Endothelial cell of umbilical vein (primary cell): Measurements from ENCODE around the gene SLC6A1. TPM values are rescaled to one million over a fixed set of nuclear protein-coding genes. Genes with fewer than 3 reads are reported as not detected.

Experiments
- BruUV-seq: library from RNA; stranded (reverse); fragments of 400-500 nt; replicated peaks from 2 replicates; lab custom pipeline; 2021; lab: Mats Ljungman, UMichigan
- CTCF ChIA-PET: fragments of 300-600, 350-600 bp; sonication (Branson Sonifier 250); formaldehyde crosslinking; loops from one replicate; lab custom pipeline; 2021; ENCODE audit warnings: antibody characterized with exemption, inconsistent platforms; lab: Charles Lee
- POLR2A ChIA-PET: fragments of 300-600, 350-600 bp; sonication (Branson Sonifier 250); formaldehyde crosslinking; loops from one replicate; lab custom pipeline; 2021; ENCODE audit warnings: antibody characterized with exemption, inconsistent platforms; lab: Charles Lee
- DNase-seq: peaks from one replicate; pipeline ENCODE4 v3.0.0-alpha.2; 2011; ENCODE audit warnings: low read depth, low spot score
- FAIRE-seq: peaks from 2 replicates; lab custom pipeline; 2011; peaks lifted over from hg19 to GRCh38; lab: Jason Lieb, UNC
- H2AFZ ChIP-seq: 2 replicates; pipeline ENCODE4 v1.6.0; 2012; ENCODE audit warnings: low read depth, low read length, control low read depth, inconsistent platforms
- H3K27ac ChIP-seq: 2 replicates; pipeline ENCODE4 v1.5.1; 2011; ENCODE audit warnings: low read depth, mild to moderate bottlenecking, control low read depth, low read length, moderate library complexity; ENCODE audit not compliant: insufficient read depth
- H3K27me3 ChIP-seq, 2 experiments: 2 replicates each; pipeline versions ENCODE4 v1.6.0 to v1.6.1; 2011; ENCODE audit warnings: low read length in 2 of 2, mixed read lengths in 1 of 2; ENCODE audit not compliant: control insufficient read depth in 2 of 2, insufficient read depth in 2 of 2
- H3K36me3 ChIP-seq, 2 experiments: 2 replicates in 1 of 2; 3 replicates in 1 of 2; pipeline ENCODE4 v1.5.1; 2011; ENCODE audit warnings: low read length in 2 of 2, mild to moderate bottlenecking in 1 of 2, moderate library complexity in 1 of 2; ENCODE audit not compliant: control insufficient read depth in 2 of 2, insufficient read depth in 2 of 2; ENCODE audit errors: extremely low read depth in 1 of 2
- H3K4me1 ChIP-seq: 3 replicates; pipeline ENCODE4 v1.5.1; 2011; ENCODE audit warnings: mild to moderate bottlenecking, low read length; ENCODE audit not compliant: control insufficient read depth, insufficient read depth; ENCODE audit errors: extremely low read depth
- H3K4me2 ChIP-seq: 2 replicates; pipeline ENCODE4 v1.6.1; 2011; ENCODE audit warnings: low read length, control low read depth, mixed read lengths; ENCODE audit not compliant: insufficient read depth
- H3K4me3 ChIP-seq, 3 experiments: fragments of 200-600 bp in 1 of 3; sonication (generic), shearing (Covaris generic) in 1 of 3; replicated peaks in 1 of 3; 2 replicates each; pipeline ENCODE4 v1.5.1; 2011 to 2016; ENCODE audit warnings: control low read depth in 3 of 3, low read length in 3 of 3, mild to moderate bottlenecking in 2 of 3, inconsistent platforms in 1 of 3, low read depth in 1 of 3, moderate library complexity in 1 of 3; ENCODE audit not compliant: insufficient read depth in 1 of 3
- H3K79me2 ChIP-seq: 2 replicates; pipeline ENCODE4 v1.6.0; 2012; ENCODE audit warnings: low read length, inconsistent platforms; ENCODE audit not compliant: control insufficient read depth, insufficient read depth
- H3K9ac ChIP-seq: replicated peaks from 2 replicates; pipeline ENCODE3; 2011; ENCODE audit warnings: low read length, control low read depth; ENCODE audit not compliant: insufficient read depth; ENCODE audit errors: extremely low read depth
- H3K9me1 ChIP-seq: replicated peaks from 3 replicates; pipeline ENCODE4 v1.6.0; 2011; ENCODE audit warnings: mild to moderate bottlenecking, low read length; ENCODE audit not compliant: control insufficient read depth, insufficient read depth; ENCODE audit errors: extremely low read depth
- H3K9me3 ChIP-seq: replicated peaks from 2 replicates; pipeline ENCODE4 v1.5.1; 2012; ENCODE audit warnings: low read length, inconsistent platforms; ENCODE audit not compliant: control insufficient read depth, insufficient read depth
- H4K20me1 ChIP-seq: replicated peaks from 2 replicates; pipeline ENCODE3; 2011; ENCODE audit warnings: mild to moderate bottlenecking, low read length; ENCODE audit not compliant: control insufficient read depth, insufficient read depth; ENCODE audit errors: extremely low read depth
- EZH2 ChIP-seq: IDR thresholded peaks from 2 replicates; pipeline ENCODE4 v1.6.1; 2012; ENCODE audit warnings: borderline replicate concordance, low read depth, mild to moderate bottlenecking, moderate library complexity, low read length, inconsistent platforms; ENCODE audit not compliant: severe bottlenecking
- FOS ChIP-seq: IDR thresholded peaks from 2 replicates; pipeline ENCODE4 v1.6.1; 2011; ENCODE audit warnings: mild to moderate bottlenecking, low read length, moderate library complexity, borderline replicate concordance; ENCODE audit not compliant: insufficient read depth
- GATA2 ChIP-seq: IDR thresholded peaks from 2 replicates; pipeline ENCODE4 v1.7.0; 2011; ENCODE audit warnings: low read depth, mild to moderate bottlenecking, moderate library complexity, mixed read lengths, low read length; ENCODE audit not compliant: insufficient read length, insufficient read depth
- MYC ChIP-seq: IDR thresholded peaks from one replicate; pipeline ENCODE4 v1.6.1; 2011; ENCODE audit warnings: mild to moderate bottlenecking, low read depth, low read length
- POLR2A ChIP-seq: IDR thresholded peaks from 2 replicates; pipeline ENCODE4 v1.6.1; 2012; ENCODE audit warnings: low read depth, mild to moderate bottlenecking, control low read depth, low read length
- POLR2AphosphoS5 ChIP-seq: IDR thresholded peaks from 2 replicates; pipeline ENCODE4 v1.6.1; 2012; ENCODE audit warnings: low read depth, mild to moderate bottlenecking, control low read depth, low read length, moderate library complexity; ENCODE audit not compliant: insufficient read depth
- dilution Hi-C: fragments of 300-500 bp; cut with MboI; formaldehyde crosslinking; loops from one replicate; pipeline ENCODE4 v1.15.0; 2019; ENCODE audit warnings: low sequenced_read_pairs; ENCODE audit not compliant: extremely low pct_ligation_motif_present
- intact Hi-C: fragments of 100-400 bp; cut with micrococcal nuclease; formaldehyde crosslinking; loops from one replicate; pipeline ENCODE4 v1.10.0; 2022
- polyA plus RNA-seq, 4 experiments: library from polyadenylated mRNA; depleted of rRNA in 3 of 4; stranded (reverse) in 3 of 4; unstranded in 1 of 4; fragments of >200 nt; gene quantifications; 2 replicates each; pipeline versions ENCODE4 v1.2.1 to v1.2.3, GENCODE V29; 2011 to 2012; ENCODE audit warnings: missing spikeins in 1 of 4
- total RNA-seq: library from RNA; stranded (reverse); gene quantifications from 2 replicates; pipeline ENCODE4 v1.2.3, GENCODE V29; 2021
- TF ChIP-seq, protein P1 (sequence below), 2 donors: IDR thresholded peaks; 1 replicate in 1 of 2; 2 replicates in 1 of 2; pipeline ENCODE4 v1.5.1; 2011; ENCODE audit warnings: low read length in 2 of 2, mild to moderate bottlenecking in 2 of 2, moderate library complexity in 2 of 2, control low read depth in 1 of 2, inconsistent platforms in 1 of 2, low read depth in 1 of 2; ENCODE audit not compliant: insufficient read depth in 1 of 2; ENCODE audit errors: extremely low read depth in 1 of 2

SLC6A1 gene
- total and polyA plus RNA-seq, 2 donors (not counting 3 experiments of a cell fraction or from before 2014, with no cell fraction given), result not detected

DNA sequence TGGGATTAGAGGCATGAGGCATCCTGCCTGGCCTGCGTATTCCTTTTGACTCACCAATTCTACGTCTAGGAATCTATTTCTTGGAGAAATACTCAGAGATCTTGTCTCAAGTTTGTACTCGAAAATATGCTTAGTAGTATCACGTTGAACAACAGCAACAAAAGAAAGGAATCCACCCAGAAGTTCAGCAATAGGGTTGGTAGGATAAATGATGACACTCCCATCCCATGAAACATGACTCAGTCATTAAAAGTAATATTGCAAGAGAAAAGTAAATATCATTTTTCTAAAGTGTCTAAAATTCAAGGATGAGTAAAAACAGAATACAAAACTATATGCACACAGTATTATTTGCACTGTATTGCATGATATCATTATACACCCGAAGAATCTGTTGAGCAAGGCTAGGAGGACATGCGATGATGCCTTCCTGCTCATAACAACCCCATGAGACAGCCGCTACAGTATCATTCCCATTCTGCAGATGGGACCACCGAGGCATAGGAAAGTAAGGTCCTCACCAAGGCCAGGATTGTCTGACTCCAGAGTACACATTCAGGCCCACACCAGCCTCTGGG, 61.5 kb downstream of the SLC6A1 start:
- Histone ChIP-seq H3K9me3 (no peaks in the 10 kb centered on the region), H3K4me1 (no peaks in the 10 kb centered on the region), H3K9ac (no peak overlapping the region), H3K9me1 (no peaks in the 10 kb centered on the region), H2AFZ (no peak overlapping the region), H3K4me2 (no peak overlapping the region), H3K27ac (no peak overlapping the region), H3K27me3 (peaks cover 3 to 12% of the 10 kb centered on the region in 2 experiments), H3K79me2 (no peaks in the 10 kb centered on the region), H3K4me3 (no peak overlapping the region), H3K36me3 (no peaks in the 10 kb centered on the region), H4K20me1 (no peaks in the 10 kb centered on the region)
- TF ChIP-seq EZH2, result no peak
- TF ChIP-seq MYC, result no peak
- no peak for TF ChIP-seq POLR2A
- no peak for TF ChIP-seq FOS
- TF ChIP-seq POLR2AphosphoS5, result no peak
- TF ChIP-seq GATA2, result no peak
- TF ChIP-seq, protein P1, sequence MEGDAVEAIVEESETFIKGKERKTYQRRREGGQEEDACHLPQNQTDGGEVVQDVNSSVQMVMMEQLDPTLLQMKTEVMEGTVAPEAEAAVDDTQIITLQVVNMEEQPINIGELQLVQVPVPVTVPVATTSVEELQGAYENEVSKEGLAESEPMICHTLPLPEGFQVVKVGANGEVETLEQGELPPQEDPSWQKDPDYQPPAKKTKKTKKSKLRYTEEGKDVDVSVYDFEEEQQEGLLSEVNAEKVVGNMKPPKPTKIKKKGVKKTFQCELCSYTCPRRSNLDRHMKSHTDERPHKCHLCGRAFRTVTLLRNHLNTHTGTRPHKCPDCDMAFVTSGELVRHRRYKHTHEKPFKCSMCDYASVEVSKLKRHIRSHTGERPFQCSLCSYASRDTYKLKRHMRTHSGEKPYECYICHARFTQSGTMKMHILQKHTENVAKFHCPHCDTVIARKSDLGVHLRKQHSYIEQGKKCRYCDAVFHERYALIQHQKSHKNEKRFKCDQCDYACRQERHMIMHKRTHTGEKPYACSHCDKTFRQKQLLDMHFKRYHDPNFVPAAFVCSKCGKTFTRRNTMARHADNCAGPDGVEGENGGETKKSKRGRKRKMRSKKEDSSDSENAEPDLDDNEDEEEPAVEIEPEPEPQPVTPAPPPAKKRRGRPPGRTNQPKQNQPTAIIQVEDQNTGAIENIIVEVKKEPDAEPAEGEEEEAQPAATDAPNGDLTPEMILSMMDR (IDR thresholded peaks at IDR 0.05; ENCODE audit: extremely low read depth in 1 of 2, insufficient read depth in 1 of 2, low read depth in 1 of 2, low read length in 2 of 2), result no peak
- FAIRE-seq (no peak), DNase-seq (no peak)
- dilution Hi-C loops, result no loop called here
- intact Hi-C loops, result no loop called here
- ChIA-PET POLR2A (no interaction called here), CTCF (interaction anchor here (1.3 kb wide), 1 partner anchor 108 kb away, joined by 4 read pairs; no protein-coding TSS in a partner anchor)
- no TSS peak for BruUV-seq
